ENCODE results near the gene TNFRSF9. TPM values are rescaled to one million over a fixed set of nuclear protein-coding genes. Genes with fewer than 3 reads are reported as not detected.
"Not testable (repeated sequence)": the region's sequence is repeated elsewhere in the genome, so short reads cannot be mapped to it uniquely, and the experiment has no call there.

TNFRSF9 gene
- total and polyA plus RNA-seq, 2 donors (not counting 3 experiments of a cell fraction or from before 2014, with no cell fraction given) = 0.15 to 0.22 TPM

GRCh38 chr1:7928247-7928646 lies 12.4 kb downstream of the TNFRSF9 start:
- Histone ChIP-seq H3K27ac (ENCODE audit: insufficient read depth, low read depth, low read length) (no peak overlapping the region), H3K36me3 (ENCODE audit: control insufficient read depth in 2 of 2, extremely low read depth in 1 of 2, insufficient read depth in 2 of 2, low read length in 2 of 2) (no peaks in the 10 kb centered on the region), H3K4me1 (ENCODE audit: control insufficient read depth, extremely low read depth, insufficient read depth, low read length) (no peaks in the 10 kb centered on the region), H3K4me3 (replicated peaks in 1 of 3; ENCODE audit: insufficient read depth in 1 of 3, low read depth in 1 of 3, low read length in 3 of 3) (no peak overlapping the region), H3K4me2 (ENCODE audit: insufficient read depth, low read length) (no peak overlapping the region), H3K9me1 (replicated peaks; ENCODE audit: control insufficient read depth, extremely low read depth, insufficient read depth, low read length) (no peaks in the 10 kb centered on the region), H2AFZ (ENCODE audit: low read depth, low read length) (no peak overlapping the region), H4K20me1 (replicated peaks; ENCODE audit: control insufficient read depth, extremely low read depth, insufficient read depth, low read length) (no peaks in the 10 kb centered on the region), H3K27me3 (ENCODE audit: control insufficient read depth in 2 of 2, insufficient read depth in 2 of 2, low read length in 2 of 2) (peaks cover 11 to 12% of the 10 kb centered on the region in 2 experiments), H3K9me3 (replicated peaks; ENCODE audit: control insufficient read depth, insufficient read depth, low read length) (no peaks in the 10 kb centered on the region), H3K9ac (replicated peaks; ENCODE audit: extremely low read depth, insufficient read depth, low read length) (no peak overlapping the region), H3K79me2 (ENCODE audit: control insufficient read depth, insufficient read depth, low read length) (no peaks in the 10 kb centered on the region)
- no peak for TF ChIP-seq FOS (IDR thresholded peaks at IDR 0.05; ENCODE audit: borderline replicate concordance, insufficient read depth, low read length)
- no TSS peak for BruUV-seq (replicated peaks)
- intact Hi-C loops (cut with micrococcal nuclease) = no loop called here
- dilution Hi-C loops (cut with MboI; ENCODE audit: extremely low pct_ligation_motif_present, low sequenced_read_pairs) = no loop called here
- FAIRE-seq (no peak), DNase-seq (ENCODE audit: low read depth, low spot score) (no peak)
- ChIA-PET POLR2A (no interaction called here), CTCF (no interaction called here)

GRCh38 chr1:7927061-7927460 lies 13.6 kb downstream of the TNFRSF9 start:
- BruUV-seq (replicated peaks); H3K9me1 ChIP-seq (replicated peaks; ENCODE audit: control insufficient read depth, extremely low read depth, insufficient read depth, low read length); H2AFZ ChIP-seq (ENCODE audit: low read depth, low read length); H4K20me1 ChIP-seq (replicated peaks; ENCODE audit: control insufficient read depth, extremely low read depth, insufficient read depth, low read length); intact Hi-C loops (cut with micrococcal nuclease); CTCF ChIA-PET; H3K36me3 ChIP-seq (ENCODE audit: control insufficient read depth in 2 of 2, extremely low read depth in 1 of 2, insufficient read depth in 2 of 2, low read length in 2 of 2); FAIRE-seq; H3K79me2 ChIP-seq (ENCODE audit: control insufficient read depth, insufficient read depth, low read length); H3K4me1 ChIP-seq (ENCODE audit: control insufficient read depth, extremely low read depth, insufficient read depth, low read length); H3K9me3 ChIP-seq (replicated peaks; ENCODE audit: control insufficient read depth, insufficient read depth, low read length); POLR2A ChIA-PET; H3K4me3 ChIP-seq (replicated peaks in 1 of 3; ENCODE audit: insufficient read depth in 1 of 3, low read depth in 1 of 3, low read length in 3 of 3); H3K27ac ChIP-seq (ENCODE audit: insufficient read depth, low read depth, low read length); H3K4me2 ChIP-seq (ENCODE audit: insufficient read depth, low read length); H3K9ac ChIP-seq (replicated peaks; ENCODE audit: extremely low read depth, insufficient read depth, low read length); dilution Hi-C loops (cut with MboI; ENCODE audit: extremely low pct_ligation_motif_present, low sequenced_read_pairs); DNase-seq (ENCODE audit: low read depth, low spot score): not testable (repeated sequence)
- peaks cover 8 to 12% of the 10 kb centered on the region in 2 experiments for H3K27me3 ChIP-seq (ENCODE audit: control insufficient read depth in 2 of 2, insufficient read depth in 2 of 2, low read length in 2 of 2)

GRCh38 chr1:7922301-7922700 lies 18.3 kb downstream of the TNFRSF9 start:
- ChIA-PET CTCF (no interaction called here), POLR2A (no interaction called here)
- H3K4me1 ChIP-seq (ENCODE audit: control insufficient read depth, extremely low read depth, insufficient read depth, low read length) = peaks cover 2% of the 10 kb centered on the region
- H3K79me2 ChIP-seq (ENCODE audit: control insufficient read depth, insufficient read depth, low read length) = no peaks in the 10 kb centered on the region
- H2AFZ ChIP-seq (ENCODE audit: low read depth, low read length) = no peak overlapping the region
- H3K9me1 ChIP-seq (replicated peaks; ENCODE audit: control insufficient read depth, extremely low read depth, insufficient read depth, low read length) = no peaks in the 10 kb centered on the region
- no peak overlapping the region for H3K4me2 ChIP-seq (ENCODE audit: insufficient read depth, low read length)
- peaks cover 4 to 7% of the 10 kb centered on the region in 2 experiments for H3K27me3 ChIP-seq (ENCODE audit: control insufficient read depth in 2 of 2, insufficient read depth in 2 of 2, low read length in 2 of 2)
- intact Hi-C loops (cut with micrococcal nuclease) = no loop called here
- H3K27ac ChIP-seq (ENCODE audit: insufficient read depth, low read depth, low read length) = no peak overlapping the region
- no peak overlapping the region for H3K4me3 ChIP-seq (replicated peaks in 1 of 3; ENCODE audit: insufficient read depth in 1 of 3, low read depth in 1 of 3, low read length in 3 of 3)
- no TSS peak for BruUV-seq (replicated peaks)
- no peaks in the 10 kb centered on the region for H3K9me3 ChIP-seq (replicated peaks; ENCODE audit: control insufficient read depth, insufficient read depth, low read length)
- H4K20me1 ChIP-seq (replicated peaks; ENCODE audit: control insufficient read depth, extremely low read depth, insufficient read depth, low read length) = no peaks in the 10 kb centered on the region
- FAIRE-seq (no peak), DNase-seq (ENCODE audit: low read depth, low spot score) (no peak)
- no peak overlapping the region for H3K9ac ChIP-seq (replicated peaks; ENCODE audit: extremely low read depth, insufficient read depth, low read length)
- TF ChIP-seq POLR2A (IDR thresholded peaks at IDR 0.05; ENCODE audit: low read depth, low read length) (no peak), GATA2 (IDR thresholded peaks at IDR 0.05; ENCODE audit: insufficient read depth, insufficient read length, low read depth, low read length) (no peak), EZH2 (IDR thresholded peaks at IDR 0.05; ENCODE audit: borderline replicate concordance, low read depth, low read length, severe bottlenecking) (no peak)
- dilution Hi-C loops (cut with MboI; ENCODE audit: extremely low pct_ligation_motif_present, low sequenced_read_pairs) = no loop called here
- no peaks in the 10 kb centered on the region for H3K36me3 ChIP-seq (ENCODE audit: control insufficient read depth in 2 of 2, extremely low read depth in 1 of 2, insufficient read depth in 2 of 2, low read length in 2 of 2)
